Body of pancreas (tissue), 4 donors: ENCODE measurements around the gene FAXC.

ENCODE experiments used
- CTCF ChIP-seq, 7 experiments: fragments of 450-650 bp in 4 of 7; fragments of 200-600 bp in 3 of 7; sonication (generic) in 3 of 7; IDR thresholded peaks; one replicate each; pipeline ENCODE4 v1.5.1; 2016 to 2019; ENCODE audit warnings: antibody characterized with exemption in 7 of 7
- POLR2A ChIP-seq, 3 donors: fragments of 450-650 bp; IDR thresholded peaks; one replicate each; pipeline ENCODE4 v1.6.1; 2016; ENCODE audit warnings: antibody characterized with exemption in 3 of 3, mild to moderate bottlenecking in 2 of 3

DNA sequence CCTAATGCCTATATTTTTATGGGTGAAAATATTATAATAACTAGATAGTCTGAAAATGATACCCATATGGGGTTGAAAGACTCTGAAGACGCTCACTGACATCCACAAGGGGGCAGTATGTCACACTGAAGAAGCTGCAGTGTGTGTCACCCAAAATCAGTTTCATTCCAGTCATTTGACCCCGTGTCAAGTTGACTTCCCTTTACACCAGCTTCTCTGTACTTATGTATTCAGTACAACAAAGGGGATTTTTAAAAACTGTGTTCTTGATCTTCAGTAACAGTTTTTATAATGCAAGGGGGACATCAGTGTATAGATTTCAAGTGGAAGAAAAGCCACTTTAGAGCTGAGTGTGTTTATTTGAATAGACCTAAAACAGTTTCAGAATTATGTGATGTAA, 19.3 kb downstream of the FAXC start:
- TF ChIP-seq CTCF (IDR thresholded peaks at IDR 0.05) = peak; percentile 43 to 67 (median 58)
- TF ChIP-seq POLR2A (IDR thresholded peaks at IDR 0.05) = no peak
